Anterior cingulate cortex (tissue), 58 donors: ENCODE measurements around the gene CNEP1R1.
"Not testable (repeated sequence)": the region's sequence is repeated elsewhere in the genome, so short reads cannot be mapped to it uniquely, and the experiment has no call there.

Experiments used
- DNase-seq, 58 donors: peaks; one replicate each; lab custom pipeline; 2025; lab: John Stamatoyannopoulos, UW

CNEP1R1 gene, protein sequence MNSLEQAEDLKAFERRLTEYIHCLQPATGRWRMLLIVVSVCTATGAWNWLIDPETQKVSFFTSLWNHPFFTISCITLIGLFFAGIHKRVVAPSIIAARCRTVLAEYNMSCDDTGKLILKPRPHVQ

DNA sequence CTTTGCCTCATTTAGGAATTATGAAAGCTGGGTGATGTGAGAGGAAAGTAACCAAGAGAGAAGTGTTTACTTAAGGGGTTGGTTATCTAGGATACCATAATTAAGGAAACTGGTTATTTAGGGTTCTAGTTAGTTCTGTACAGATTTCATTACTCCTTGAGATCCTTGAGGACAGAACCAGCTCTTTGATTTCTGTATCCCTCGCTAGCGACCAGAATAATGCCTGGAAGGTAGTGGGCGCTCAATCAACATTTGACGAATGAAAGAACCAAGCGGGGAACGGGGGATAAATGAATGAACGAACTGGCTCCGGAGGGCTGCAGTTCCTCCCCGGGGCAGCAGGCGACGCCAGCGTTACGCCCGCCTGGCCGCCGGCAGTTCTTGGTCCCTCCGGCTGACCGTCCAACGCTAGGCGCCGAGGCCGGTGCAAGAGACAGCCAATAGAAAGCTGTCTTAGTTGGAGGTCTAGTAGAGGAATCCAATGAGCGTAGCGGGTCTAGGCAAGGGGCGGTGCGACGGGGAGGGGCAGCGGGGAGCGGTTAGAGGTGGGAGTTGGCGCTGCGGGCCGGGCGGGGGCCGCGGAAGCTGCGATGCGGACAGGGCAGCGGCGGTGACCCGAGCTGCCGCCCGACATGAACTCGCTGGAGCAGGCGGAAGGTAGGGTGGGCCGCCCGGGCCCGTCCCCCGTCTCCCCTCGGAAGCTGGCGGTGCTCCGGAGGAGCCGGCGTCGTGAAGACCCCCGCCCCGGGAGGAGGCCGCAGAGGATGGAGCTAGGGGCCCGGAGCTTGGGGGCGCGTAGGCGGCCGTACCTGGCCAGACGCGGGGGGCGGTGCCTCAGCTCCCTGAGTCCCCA lies at the start of gene CNEP1R1:
TSS of gene CNEP1R1 (plus strand) at position 542 of the 853 bp plus-strand sequence. CDS start at position 633, 91 bp downstream.
- peak; percentile 59 to 98 (median 93) for DNase-seq

DNA sequence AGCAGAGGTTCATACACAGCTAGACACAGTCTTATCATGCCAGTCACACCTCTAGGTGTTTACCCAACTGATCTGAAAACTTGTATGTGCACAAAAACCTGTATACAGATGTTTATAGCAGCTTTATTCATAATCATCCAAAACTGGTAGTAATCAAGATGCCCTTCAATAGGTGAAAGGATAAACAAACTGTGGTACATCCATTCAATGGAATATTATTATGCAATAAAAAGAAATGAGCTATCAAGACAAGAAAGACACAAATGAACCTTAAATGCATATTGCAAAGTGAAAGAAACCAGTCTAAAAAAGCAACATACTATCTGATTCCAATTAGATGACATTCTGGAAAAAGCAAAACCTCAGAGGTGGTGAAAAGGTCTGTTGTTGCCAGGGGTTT lies 47.6 kb upstream of the CNEP1R1 start:
- no peak for DNase-seq

DNA sequence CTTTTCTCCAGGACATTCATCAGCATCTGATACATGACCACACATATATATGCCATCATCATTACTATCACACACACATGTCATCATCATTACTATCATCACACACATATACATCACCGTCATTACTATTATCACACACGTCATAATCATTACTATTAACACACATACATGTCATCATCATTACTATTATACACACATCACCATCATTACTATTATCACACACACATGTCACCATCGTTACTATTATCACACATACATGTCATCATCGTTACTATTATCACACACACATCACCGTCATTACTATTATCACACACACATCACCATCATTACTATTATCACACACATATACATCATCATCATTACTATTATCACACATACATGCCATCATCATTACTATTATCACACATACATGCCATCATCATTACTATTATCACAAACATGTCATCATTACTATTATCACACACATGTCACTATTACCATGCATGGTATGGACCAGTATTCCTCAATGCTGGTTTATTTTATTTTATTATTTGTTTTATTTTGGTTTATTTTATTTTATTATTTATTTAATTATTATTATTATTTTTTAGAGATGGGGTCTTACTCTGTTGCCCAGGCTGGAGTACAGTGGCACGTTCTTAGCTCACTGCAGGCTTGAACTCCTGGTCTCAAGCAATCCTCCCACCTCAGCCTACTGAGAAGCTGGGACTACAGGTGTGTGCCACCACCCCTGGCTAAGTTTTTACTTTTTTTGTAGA lies 46.3 kb upstream of the CNEP1R1 start:
- no peak for DNase-seq

DNA sequence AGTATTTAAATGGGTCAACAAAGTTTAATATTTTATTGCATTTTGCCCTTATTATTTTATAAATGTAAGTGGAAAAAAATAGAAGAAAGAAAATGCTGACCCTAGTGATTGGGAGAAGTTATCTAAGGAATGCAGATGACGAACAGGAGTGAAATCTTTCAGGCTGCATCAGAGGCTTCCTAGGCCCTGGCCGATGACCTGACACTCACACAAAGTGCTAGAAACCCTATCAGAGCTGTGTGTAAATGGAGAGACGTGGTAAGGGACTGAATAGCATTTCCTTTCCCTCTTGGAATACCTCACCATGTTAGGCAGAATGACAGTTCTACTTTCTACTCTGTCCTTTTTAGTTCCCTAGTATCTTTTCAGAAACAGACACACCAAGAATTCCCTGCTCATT lies 44.9 kb upstream of the CNEP1R1 start:
- no peak for DNase-seq

DNA sequence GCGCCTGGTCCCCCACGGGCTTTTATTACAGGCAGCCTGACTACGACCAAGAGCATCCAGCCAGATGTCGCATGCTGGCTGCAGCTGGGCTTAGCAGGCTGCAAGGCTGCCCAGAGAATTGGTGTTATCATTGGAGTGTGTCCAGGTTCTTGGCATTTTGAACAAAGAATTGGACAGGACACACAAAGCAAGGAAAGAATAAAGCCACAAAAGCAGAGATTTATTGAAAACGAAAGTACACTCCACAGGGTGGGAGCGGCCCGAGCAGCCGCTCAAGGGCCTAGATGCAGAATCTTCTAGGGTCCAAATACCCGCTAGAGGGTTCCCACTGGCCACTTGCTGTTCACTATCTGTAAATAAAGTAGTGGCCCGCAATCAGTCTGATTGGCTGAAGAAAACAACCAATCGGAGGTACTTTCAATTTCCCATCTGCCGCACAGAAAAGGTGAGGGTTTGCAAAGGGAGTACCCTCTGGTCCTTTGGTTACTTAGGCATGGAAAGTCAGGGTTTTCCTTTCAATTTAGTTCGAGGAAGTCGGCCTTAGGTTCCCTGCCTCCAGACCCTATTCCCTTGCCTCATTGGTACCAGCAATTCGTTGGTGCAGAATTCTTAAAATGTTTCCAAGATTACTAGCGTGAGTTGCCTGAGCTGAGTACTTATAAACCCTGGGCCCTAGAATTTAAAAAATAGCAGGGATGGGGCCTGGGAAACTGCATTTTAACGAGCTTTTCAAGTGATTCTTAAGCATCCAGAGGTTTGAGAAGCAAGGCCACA lies 38.5 kb upstream of the CNEP1R1 start:
- no peak for DNase-seq

DNA sequence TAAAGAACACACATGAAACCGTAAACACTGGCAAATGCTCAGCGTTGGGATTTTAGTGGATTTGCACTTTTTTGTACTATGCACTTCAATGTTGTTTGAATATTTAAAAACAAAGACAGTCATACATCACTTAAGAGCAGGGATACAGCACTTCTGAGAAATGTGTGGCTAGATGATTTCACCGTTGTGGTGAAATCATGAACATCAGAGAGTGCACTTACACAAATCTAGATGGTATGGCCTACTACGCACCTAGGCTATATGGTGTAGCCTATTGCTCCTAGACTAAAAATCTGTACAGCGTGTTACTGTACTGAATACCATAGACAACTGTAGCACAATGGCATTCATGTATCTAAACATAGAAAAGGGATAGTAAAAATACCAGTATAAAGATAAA lies 37.6 kb upstream of the CNEP1R1 start:
- DNase-seq = no peak

DNA sequence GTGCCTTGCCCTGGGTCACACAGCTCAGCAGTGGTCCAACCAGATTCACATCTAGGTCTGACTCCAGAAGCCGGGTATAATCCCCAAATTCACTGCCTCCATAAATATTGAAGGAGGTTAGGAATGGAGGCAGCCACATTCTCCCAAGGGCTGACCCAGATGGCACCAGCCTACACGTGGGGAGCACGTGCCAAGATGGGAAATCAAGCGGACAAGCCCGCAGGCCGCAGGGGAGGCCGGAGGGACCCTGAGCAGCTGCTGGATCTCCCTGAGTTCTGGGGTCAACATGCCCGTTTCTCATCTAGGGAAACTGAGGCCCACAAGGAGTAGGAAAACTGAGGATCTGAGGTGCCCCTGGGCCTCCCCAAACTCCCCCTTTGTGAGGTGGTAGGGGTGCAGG lies 32.2 kb upstream of the CNEP1R1 start:
- DNase-seq = no peak

DNA sequence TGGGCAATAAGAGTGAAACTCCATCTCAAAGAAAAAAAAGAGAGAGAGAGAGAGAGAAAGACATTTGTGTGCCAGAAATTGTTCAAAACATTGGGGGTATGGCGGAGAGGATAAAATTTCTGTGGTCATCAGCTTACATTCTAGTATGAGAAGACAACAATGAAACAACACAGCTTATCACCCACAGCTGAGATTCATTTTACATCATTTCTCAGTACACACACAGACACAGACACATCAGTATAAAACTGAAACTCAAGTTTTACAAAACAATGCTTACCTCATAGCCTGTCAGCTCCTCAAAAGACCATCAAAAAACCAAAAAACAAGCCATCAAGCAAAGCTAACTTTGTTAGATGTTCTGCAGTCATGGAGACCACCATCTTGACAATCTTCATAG lies 31.4 kb upstream of the CNEP1R1 start:
- no peak for DNase-seq

DNA sequence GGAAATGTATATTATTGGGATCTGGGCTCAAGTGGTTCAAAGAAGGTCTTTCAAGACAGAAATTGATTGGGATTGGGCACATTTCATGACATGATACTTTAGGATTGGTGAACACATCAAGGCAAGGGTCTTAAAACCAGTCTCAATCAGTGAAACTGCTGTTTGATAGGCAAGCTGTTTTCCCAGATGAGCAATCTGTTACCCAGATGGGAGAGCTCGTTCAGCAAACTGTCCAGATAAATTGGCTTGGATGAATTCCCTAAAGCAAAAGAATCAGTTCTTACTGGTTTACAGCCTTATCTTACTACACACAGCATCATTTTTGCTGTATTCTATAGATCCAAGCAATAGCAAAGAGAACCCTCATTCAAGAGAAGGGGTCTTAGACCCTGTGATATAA lies 31.0 kb upstream of the CNEP1R1 start:
- DNase-seq = no peak

DNA sequence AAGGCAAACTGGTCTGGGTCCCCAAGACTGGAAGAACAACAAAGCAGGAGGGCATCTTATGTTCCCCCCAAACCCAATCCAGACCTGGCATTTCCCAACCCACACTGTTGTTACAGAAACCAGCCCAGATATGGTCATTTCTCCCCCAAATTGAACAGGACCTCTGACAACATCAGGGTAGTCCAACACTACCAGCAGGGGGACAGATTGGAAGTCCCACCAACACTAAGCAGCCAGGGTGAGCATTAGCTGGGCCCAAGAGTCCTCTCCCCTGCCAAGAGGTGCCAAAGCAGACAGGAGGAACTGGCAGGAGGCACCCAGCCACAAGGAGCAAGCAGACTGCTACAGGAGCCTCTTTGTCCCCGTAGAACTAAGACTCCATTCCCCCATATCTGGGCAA lies 29.3 kb upstream of the CNEP1R1 start:
- DNase-seq = no peak

DNA sequence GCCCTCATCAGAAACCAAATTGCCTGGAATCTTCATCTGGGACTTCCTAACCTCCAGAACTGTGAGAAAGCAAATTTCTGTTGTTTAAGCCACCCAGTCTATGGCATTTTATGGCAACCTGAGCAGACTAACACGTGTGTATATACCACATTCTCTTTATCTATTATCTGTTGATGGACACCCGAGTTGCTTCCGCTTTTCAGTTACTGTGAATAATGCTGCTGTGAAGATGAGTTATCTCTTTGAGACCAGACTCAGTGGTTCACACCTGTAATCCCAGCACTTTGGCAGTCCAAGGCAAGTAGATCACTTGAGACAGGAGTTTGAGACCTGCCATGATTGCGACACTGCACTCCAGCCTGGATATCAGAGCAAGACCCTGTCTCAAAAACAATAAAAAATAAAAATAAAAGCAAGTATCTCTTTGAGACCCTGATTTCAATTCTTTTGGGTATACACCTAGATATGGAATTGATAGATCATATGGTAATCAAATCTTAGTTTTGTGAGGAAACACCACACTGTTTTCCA lies 27.2 kb upstream of the CNEP1R1 start:
- DNase-seq = no peak

DNA sequence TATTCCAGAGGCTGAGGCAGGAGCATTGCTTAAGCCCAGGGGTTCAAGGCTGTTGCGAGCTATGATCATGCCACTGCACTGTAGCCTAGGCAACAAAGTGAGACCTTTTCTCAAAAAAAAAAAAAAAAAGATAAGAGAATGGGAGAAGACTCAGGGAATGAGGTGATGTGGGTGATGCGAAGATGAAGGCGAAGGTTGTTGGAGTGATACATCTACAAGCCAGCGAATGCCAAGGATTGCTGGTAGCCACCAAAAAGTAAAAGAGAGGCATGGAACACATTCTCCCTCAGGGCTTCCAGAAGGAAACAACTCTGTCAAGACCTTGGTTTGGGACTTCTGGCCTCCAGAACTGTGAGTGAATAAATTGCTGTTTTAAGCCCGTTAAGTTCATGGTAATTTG lies 26.0 kb upstream of the CNEP1R1 start:
- no peak for DNase-seq

DNA sequence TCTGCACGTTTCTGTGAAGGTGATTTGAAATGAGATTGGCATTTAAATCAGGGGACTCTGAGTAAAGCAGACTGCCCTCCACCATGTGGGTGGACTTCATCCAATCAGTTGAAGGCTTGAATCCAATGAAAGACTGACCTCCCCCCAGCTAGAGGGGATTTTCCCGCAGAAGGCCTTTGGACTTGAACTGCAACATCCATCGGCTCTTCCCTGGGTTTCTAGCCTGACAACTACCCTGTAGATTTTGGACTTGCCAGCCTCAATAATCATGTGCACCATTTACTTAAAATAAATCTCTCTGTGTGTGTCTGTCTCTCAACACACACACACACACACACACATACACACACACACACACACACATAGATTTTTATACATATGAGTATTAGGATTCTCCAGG lies 23.9 kb upstream of the CNEP1R1 start:
- DNase-seq = no peak

DNA sequence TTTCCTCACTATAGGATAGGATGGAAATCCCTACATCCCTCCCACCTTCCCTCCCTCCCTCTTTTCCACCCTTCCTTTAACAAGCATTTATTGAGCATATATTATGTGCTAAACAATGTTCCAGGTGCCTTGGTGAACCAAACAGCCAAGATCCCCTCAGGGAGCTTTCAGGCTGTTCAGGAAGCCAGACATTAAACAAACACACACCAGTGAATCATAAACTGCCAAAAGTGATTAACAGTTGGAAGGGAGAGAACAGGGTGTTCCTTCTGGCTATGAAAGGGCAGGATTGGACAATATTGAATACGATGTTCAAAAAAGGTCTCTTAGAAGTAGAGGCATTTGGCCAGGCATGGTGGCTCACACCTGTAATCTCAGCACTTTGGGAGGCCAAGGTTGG lies 22.8 kb upstream of the CNEP1R1 start:
- no peak for DNase-seq

DNA sequence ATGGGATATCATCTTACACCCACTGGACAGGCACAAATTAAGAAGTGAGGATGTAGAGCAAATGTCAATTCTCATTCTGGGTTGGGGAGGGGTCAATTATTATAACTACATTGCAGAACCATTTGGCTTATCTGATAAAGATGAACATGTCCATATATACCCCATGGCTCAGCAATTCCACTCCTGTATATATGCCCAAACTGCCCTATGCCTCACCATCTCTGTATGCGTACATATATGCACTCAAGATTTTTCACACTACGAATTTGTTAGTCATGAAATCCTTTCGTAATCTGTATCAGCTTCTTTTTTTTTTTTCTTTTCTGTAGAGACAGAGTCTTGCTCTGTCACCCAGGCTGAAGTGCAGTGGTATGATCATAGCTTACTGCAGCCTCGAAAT lies 20.8 kb upstream of the CNEP1R1 start:
- DNase-seq = no peak

DNA sequence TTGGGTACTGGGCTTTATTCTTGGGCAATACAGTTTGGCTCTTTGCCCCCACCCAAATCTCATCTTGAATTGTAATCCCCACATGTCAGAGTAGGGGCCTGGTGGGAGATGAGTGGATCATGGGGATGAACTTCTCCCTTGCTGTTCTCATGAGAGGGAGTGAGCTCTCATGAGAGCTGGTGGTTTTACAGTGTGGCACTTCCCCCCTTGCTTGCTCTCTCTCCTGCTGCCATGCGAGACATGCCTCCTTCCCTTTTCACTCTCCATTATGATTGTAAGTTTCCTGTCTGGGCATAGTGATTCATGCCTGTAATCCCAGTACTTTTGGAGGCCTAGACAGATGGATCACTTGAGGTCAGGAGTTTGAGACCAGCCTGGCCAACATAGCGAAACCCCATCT lies 18.1 kb upstream of the CNEP1R1 start:
- DNase-seq = no peak

DNA sequence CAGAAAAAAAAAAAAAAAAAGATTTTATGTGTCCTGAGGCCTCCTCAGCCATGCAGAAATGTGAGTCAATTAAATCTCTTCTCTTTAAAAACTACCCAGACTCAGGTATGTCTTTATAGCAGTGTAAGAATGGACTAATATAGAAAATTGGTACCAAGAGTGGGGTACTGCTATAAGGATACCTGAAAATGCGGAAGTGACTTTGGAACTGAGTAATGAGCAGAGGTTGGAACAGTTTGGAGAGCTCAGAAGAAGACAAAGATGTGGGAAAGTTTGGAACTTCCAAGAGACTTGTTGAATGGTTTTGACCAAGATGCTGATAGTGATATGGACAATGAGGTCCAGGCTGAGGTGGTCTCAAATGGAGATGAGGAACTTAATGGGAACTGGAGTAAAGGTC lies 17.3 kb upstream of the CNEP1R1 start:
- DNase-seq = no peak

DNA sequence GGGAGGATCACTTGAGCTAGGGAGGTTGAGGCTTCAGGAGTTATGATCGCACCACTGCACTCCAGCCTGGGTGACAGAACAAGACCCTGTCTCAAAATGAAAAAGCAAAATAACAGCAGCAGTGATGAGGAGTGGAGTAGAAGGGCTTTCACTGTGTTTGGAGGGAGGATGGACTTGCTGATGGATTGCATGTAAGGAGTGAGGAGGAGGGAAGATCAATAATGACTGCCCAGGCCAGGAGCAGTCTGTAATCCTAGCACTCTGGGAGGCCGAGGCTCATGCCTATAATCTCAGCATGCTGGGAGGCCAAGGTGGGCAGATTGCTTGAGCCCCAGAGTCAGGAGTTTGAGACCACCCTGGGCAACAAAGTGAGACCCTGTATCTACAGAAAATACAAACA lies 14.8 kb upstream of the CNEP1R1 start:
- DNase-seq = no peak

DNA sequence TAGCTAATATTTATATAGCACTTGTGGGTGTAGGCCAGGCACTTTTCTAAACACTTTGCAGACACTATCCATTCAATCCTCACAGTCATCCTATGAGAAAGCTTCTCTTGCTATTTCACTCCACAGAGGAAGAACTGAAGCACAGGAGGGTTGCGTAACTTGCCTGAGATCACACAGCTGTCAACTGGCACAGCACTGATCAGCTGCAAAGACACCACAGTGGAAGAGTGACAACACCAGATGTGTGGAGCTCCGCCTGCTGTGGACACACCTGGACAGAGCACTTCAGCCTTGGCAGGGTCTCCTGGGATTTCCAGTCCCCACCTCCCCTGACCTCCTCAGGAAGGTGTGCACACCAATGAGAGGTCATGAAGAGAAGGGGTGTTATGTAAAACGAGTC lies 13.3 kb upstream of the CNEP1R1 start:
- DNase-seq = no peak

DNA sequence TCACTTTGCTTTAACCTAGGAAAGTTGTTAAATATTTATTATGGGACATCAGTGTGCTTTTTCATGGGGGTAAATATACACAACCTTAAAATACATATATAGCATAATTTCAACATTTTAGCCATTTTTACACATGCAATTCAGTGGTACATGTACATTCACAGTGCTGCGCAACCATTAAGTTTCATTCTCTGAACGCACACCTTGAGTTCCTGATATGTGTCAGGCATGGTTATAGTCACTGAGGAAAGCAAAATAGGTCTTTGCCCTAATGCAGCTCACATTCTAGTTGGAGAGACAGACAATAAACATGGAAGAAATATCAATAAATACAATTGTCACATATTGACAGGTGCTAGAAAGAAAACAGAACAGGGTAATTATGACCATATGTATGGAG lies 12.8 kb upstream of the CNEP1R1 start:
- DNase-seq = no peak

DNA sequence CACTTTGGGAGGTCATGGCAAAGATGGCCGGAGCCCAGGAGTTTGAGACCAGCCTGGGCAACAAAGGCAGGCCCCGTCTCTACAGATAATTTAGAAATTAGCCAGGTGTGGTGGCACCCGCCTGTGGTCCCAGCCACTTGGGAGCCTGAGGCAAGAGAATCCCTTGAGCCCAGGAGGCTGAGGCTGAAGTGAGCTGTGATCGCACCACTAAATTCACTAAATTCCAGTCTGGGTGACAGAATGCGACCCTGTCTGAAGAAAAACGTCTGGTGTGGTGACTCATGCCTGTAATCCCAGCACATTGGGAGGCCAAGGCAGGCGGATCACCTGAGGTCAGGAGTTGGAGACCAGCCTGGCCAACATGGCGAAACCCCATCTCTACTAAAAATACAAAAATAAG lies 10.8 kb upstream of the CNEP1R1 start:
- DNase-seq = not testable (repeated sequence)
